GM15510 (cell line): ENCODE data around the gene SELENOO.

ENCODE experiments used
- POLR2A ChIP-seq: IDR thresholded peaks from 3 replicates; pipeline ENCODE4 v1.6.1; 2011; ENCODE audit warnings: borderline replicate concordance; ENCODE audit not compliant: insufficient read length; ENCODE audit errors: extremely low read depth

Gene SELENOO

GRCh38 chr22:50242406-50242949 lies 41.7 kb downstream of the SELENOO start:
- no peak for TF ChIP-seq POLR2A

GRCh38 chr22:50243685-50244419 lies 43.0 kb downstream of the SELENOO start:
- TF ChIP-seq POLR2A, result no peak

GRCh38 chr22:50244420-50245213 lies 43.8 kb downstream of the SELENOO start, which contains the start of gene TUBGCP6:
TUBGCP6 (minus strand) TSS chr22:50245023; CDS start chr22:50244459, 564 bp downstream.
- peak; percentile 94 for TF ChIP-seq POLR2A

GRCh38 chr22:50245214-50246072 lies 44.6 kb downstream of the SELENOO start:
- no peak for TF ChIP-seq POLR2A

- TF ChIP-seq POLR2A, result no peak
These were observed 45.7 kb downstream of the SELENOO start for GRCh38 chr22:50246242-50247175.

- TF ChIP-seq POLR2A, result no peak
These were observed 46.9 kb downstream of the SELENOO start for GRCh38 chr22:50247748-50248147.

- TF ChIP-seq POLR2A, result peak; percentile 2
These were observed 47.6 kb downstream of the SELENOO start for GRCh38 chr22:50248196-50249081.

GRCh38 chr22:50249341-50250248 lies 48.8 kb downstream of the SELENOO start:
- no peak for TF ChIP-seq POLR2A

- no peak for TF ChIP-seq POLR2A
These were observed 49.4 kb downstream of the SELENOO start for GRCh38 chr22:50250249-50250554.

GRCh38 chr22:50250555-50251476 lies 50.0 kb downstream of the SELENOO start, which contains the start of gene HDAC10:
HDAC10 (minus strand) TSS chr22:50251265; CDS start chr22:50251032, 233 bp downstream.
- peak; percentile 83 for TF ChIP-seq POLR2A

- no peak for TF ChIP-seq POLR2A
These were observed 50.8 kb downstream of the SELENOO start for GRCh38 chr22:50251477-50252081.
